ENCODE data around the gene ANKRD53.
A peak's percentile ranks its signal among the peaks of the same experiment; 100 is the strongest.

Gene ANKRD53

GRCh38 chr2:70954886-70955285 lies 23.5 kb upstream of the ANKRD53 start:
- no peak overlapping the region for H3K14ac ChIP-seq (ENCODE audit: low read length)
- H2AFZ ChIP-seq (ENCODE audit: low read length), result no peak overlapping the region
- H2BK5ac ChIP-seq (ENCODE audit: low read length), result no peak overlapping the region
- H3K27me3 ChIP-seq (ENCODE audit: control insufficient read depth in 3 of 3, insufficient read depth in 3 of 3, low read depth in 1 of 3, low read length in 3 of 3), result peaks cover 0 to 7% (median 0%) of the 10 kb centered on the region in 3 experiments
- peak overlapping the region; percentile 55 for H3K23ac ChIP-seq (ENCODE audit: low read depth, low read length, poor library complexity)
- H4K8ac ChIP-seq (ENCODE audit: low read depth, low read length), result no peak overlapping the region
- no peak overlapping the region for H2BK120ac ChIP-seq (ENCODE audit: low read depth, low read length)
- no peak overlapping the region for H3K18ac ChIP-seq (ENCODE audit: low read length)
- no peak overlapping the region for H3K4ac ChIP-seq (ENCODE audit: low read length)
- H3K4me1 ChIP-seq (ENCODE audit: control insufficient read depth in 2 of 2, insufficient read depth in 1 of 2, low read depth in 1 of 2, low read length in 2 of 2), result no peaks in the 10 kb centered on the region
- no peak overlapping the region for H2AK5ac ChIP-seq (ENCODE audit: low read depth, low read length)
- H3K4me2 ChIP-seq (ENCODE audit: insufficient read depth, low read length, poor library complexity, severe bottlenecking), result no peak overlapping the region
- H3K27ac ChIP-seq (replicated peaks; ENCODE audit: low read length), result no peak overlapping the region
- H3K4me3 ChIP-seq (ENCODE audit: low read length in 2 of 2), result no peak overlapping the region
- no peaks in the 10 kb centered on the region for H3K9me3 ChIP-seq (replicated peaks in 1 of 2; ENCODE audit: control insufficient read depth in 2 of 2, insufficient read depth in 1 of 2, low read depth in 1 of 2, low read length in 2 of 2)
- H3K9ac ChIP-seq (ENCODE audit: low read depth, low read length, poor library complexity), result no peak overlapping the region
- WGBS, 2 donors (ENCODE audit: extremely low coverage in 2 of 2, insufficient read length in 2 of 2, insufficient replicate concordance in 1 of 2), result no CpG with 5 or more reads among the region's 7 CpGs
- no peak for DNase-seq (ENCODE audit: low spot score)
- no peak overlapping the region for H4K91ac ChIP-seq (ENCODE audit: low read depth, low read length, poor library complexity)
- no peak overlapping the region for H2BK15ac ChIP-seq (ENCODE audit: low read length)
- no peaks in the 10 kb centered on the region for H3K79me1 ChIP-seq (ENCODE audit: low read depth, low read length)
- H2BK12ac ChIP-seq (ENCODE audit: low read length), result no peak overlapping the region
- peaks cover 0 to 2% of the 10 kb centered on the region in 2 donors for H3K36me3 ChIP-seq (replicated peaks in 1 of 2; ENCODE audit: control insufficient read depth in 2 of 2, insufficient read depth in 2 of 2, low read length in 2 of 2)

GRCh38 chr2:70956141-70956540 lies 22.3 kb upstream of the ANKRD53 start:
- H3K79me1 ChIP-seq (ENCODE audit: low read depth, low read length), result no peaks in the 10 kb centered on the region
- H4K91ac ChIP-seq (ENCODE audit: low read depth, low read length, poor library complexity), result no peak overlapping the region
- no peak overlapping the region for H3K18ac ChIP-seq (ENCODE audit: low read length)
- H3K4me1 ChIP-seq (ENCODE audit: control insufficient read depth in 2 of 2, insufficient read depth in 1 of 2, low read depth in 1 of 2, low read length in 2 of 2), result no peaks in the 10 kb centered on the region
- no peak overlapping the region for H3K4me2 ChIP-seq (ENCODE audit: insufficient read depth, low read length, poor library complexity, severe bottlenecking)
- no peak overlapping the region for H2BK15ac ChIP-seq (ENCODE audit: low read length)
- peaks cover 0 to 7% (median 0%) of the 10 kb centered on the region in 3 experiments for H3K27me3 ChIP-seq (ENCODE audit: control insufficient read depth in 3 of 3, insufficient read depth in 3 of 3, low read depth in 1 of 3, low read length in 3 of 3)
- no peak overlapping the region for H3K4me3 ChIP-seq (ENCODE audit: low read length in 2 of 2)
- no peak overlapping the region for H2AFZ ChIP-seq (ENCODE audit: low read length)
- H2AK5ac ChIP-seq (ENCODE audit: low read depth, low read length), result no peak overlapping the region
- no peak overlapping the region for H2BK5ac ChIP-seq (ENCODE audit: low read length)
- no peak overlapping the region for H2BK12ac ChIP-seq (ENCODE audit: low read length)
- H3K23ac ChIP-seq (ENCODE audit: low read depth, low read length, poor library complexity), result no peak overlapping the region
- no peak overlapping the region for H3K4ac ChIP-seq (ENCODE audit: low read length)
- H3K9me3 ChIP-seq (replicated peaks in 1 of 2; ENCODE audit: control insufficient read depth in 2 of 2, insufficient read depth in 1 of 2, low read depth in 1 of 2, low read length in 2 of 2), result no peaks in the 10 kb centered on the region
- no peak for DNase-seq (ENCODE audit: low spot score)
- H3K36me3 ChIP-seq (replicated peaks in 1 of 2; ENCODE audit: control insufficient read depth in 2 of 2, insufficient read depth in 2 of 2, low read length in 2 of 2), result peaks cover 0 to 2% of the 10 kb centered on the region in 2 donors
- no peak overlapping the region for H3K9ac ChIP-seq (ENCODE audit: low read depth, low read length, poor library complexity)
- H4K8ac ChIP-seq (ENCODE audit: low read depth, low read length), result no peak overlapping the region
- no peak overlapping the region for H2BK120ac ChIP-seq (ENCODE audit: low read depth, low read length)
- no peak overlapping the region for H3K14ac ChIP-seq (ENCODE audit: low read length)
- no peak overlapping the region for H3K27ac ChIP-seq (replicated peaks; ENCODE audit: low read length)
- no CpG with 5 or more reads among the region's 2 CpGs for WGBS, 2 donors (ENCODE audit: extremely low coverage in 2 of 2, insufficient read length in 2 of 2, insufficient replicate concordance in 1 of 2)

GRCh38 chr2:70957798-70958197 lies 20.6 kb upstream of the ANKRD53 start:
- Histone ChIP-seq H3K4me1 (ENCODE audit: control insufficient read depth in 2 of 2, insufficient read depth in 1 of 2, low read depth in 1 of 2, low read length in 2 of 2) (no peaks in the 10 kb centered on the region), H3K79me1 (ENCODE audit: low read depth, low read length) (no peaks in the 10 kb centered on the region), H2AK5ac (ENCODE audit: low read depth, low read length) (no peak overlapping the region), H3K4ac (ENCODE audit: low read length) (no peak overlapping the region), H3K27me3 (ENCODE audit: control insufficient read depth in 3 of 3, insufficient read depth in 3 of 3, low read depth in 1 of 3, low read length in 3 of 3) (peaks cover 0 to 7% (median 0%) of the 10 kb centered on the region in 3 experiments), H3K18ac (ENCODE audit: low read length) (no peak overlapping the region), H4K91ac (ENCODE audit: low read depth, low read length, poor library complexity) (no peak overlapping the region), H3K23ac (ENCODE audit: low read depth, low read length, poor library complexity) (no peak overlapping the region), H2BK15ac (ENCODE audit: low read length) (no peak overlapping the region), H2BK120ac (ENCODE audit: low read depth, low read length) (no peak overlapping the region), H2BK12ac (ENCODE audit: low read length) (no peak overlapping the region), H3K9ac (ENCODE audit: low read depth, low read length, poor library complexity) (no peak overlapping the region), H3K27ac (replicated peaks; ENCODE audit: low read length) (no peak overlapping the region), H3K36me3 (replicated peaks in 1 of 2; ENCODE audit: control insufficient read depth in 2 of 2, insufficient read depth in 2 of 2, low read length in 2 of 2) (peaks cover 0 to 2% of the 10 kb centered on the region in 2 donors), H4K8ac (ENCODE audit: low read depth, low read length) (no peak overlapping the region), H2BK5ac (ENCODE audit: low read length) (no peak overlapping the region), H3K9me3 (replicated peaks in 1 of 2; ENCODE audit: control insufficient read depth in 2 of 2, insufficient read depth in 1 of 2, low read depth in 1 of 2, low read length in 2 of 2) (no peaks in the 10 kb centered on the region), H2AFZ (ENCODE audit: low read length) (no peak overlapping the region), H3K4me2 (ENCODE audit: insufficient read depth, low read length, poor library complexity, severe bottlenecking) (no peak overlapping the region), H3K4me3 (ENCODE audit: low read length in 2 of 2) (no peak overlapping the region), H3K14ac (ENCODE audit: low read length) (no peak overlapping the region)
- no peak for DNase-seq (ENCODE audit: low spot score)
- WGBS, 2 donors (ENCODE audit: extremely low coverage in 2 of 2, insufficient read length in 2 of 2, insufficient replicate concordance in 1 of 2), result no CpG with 5 or more reads among the region's 6 CpGs

- Histone ChIP-seq H4K91ac (ENCODE audit: low read depth, low read length, poor library complexity) (no peak overlapping the region), H3K14ac (ENCODE audit: low read length) (no peak overlapping the region), H3K18ac (ENCODE audit: low read length) (no peak overlapping the region), H3K4ac (ENCODE audit: low read length) (no peak overlapping the region), H3K79me1 (ENCODE audit: low read depth, low read length) (no peaks in the 10 kb centered on the region), H2BK5ac (ENCODE audit: low read length) (no peak overlapping the region), H2BK12ac (ENCODE audit: low read length) (no peak overlapping the region), H3K4me2 (ENCODE audit: insufficient read depth, low read length, poor library complexity, severe bottlenecking) (no peak overlapping the region), H2AK5ac (ENCODE audit: low read depth, low read length) (no peak overlapping the region), H3K4me1 (ENCODE audit: control insufficient read depth in 2 of 2, insufficient read depth in 1 of 2, low read depth in 1 of 2, low read length in 2 of 2) (no peaks in the 10 kb centered on the region), H3K9me3 (replicated peaks in 1 of 2; ENCODE audit: control insufficient read depth in 2 of 2, insufficient read depth in 1 of 2, low read depth in 1 of 2, low read length in 2 of 2) (no peaks in the 10 kb centered on the region), H3K23ac (ENCODE audit: low read depth, low read length, poor library complexity) (no peak overlapping the region), H3K4me3 (ENCODE audit: low read length in 2 of 2) (no peak overlapping the region), H3K36me3 (replicated peaks in 1 of 2; ENCODE audit: control insufficient read depth in 2 of 2, insufficient read depth in 2 of 2, low read length in 2 of 2) (peaks cover 0 to 2% of the 10 kb centered on the region in 2 donors), H2BK15ac (ENCODE audit: low read length) (no peak overlapping the region), H3K27me3 (ENCODE audit: control insufficient read depth in 3 of 3, insufficient read depth in 3 of 3, low read depth in 1 of 3, low read length in 3 of 3) (peaks cover 0 to 14% (median 2%) of the 10 kb centered on the region in 3 experiments), H3K9ac (ENCODE audit: low read depth, low read length, poor library complexity) (no peak overlapping the region), H3K27ac (replicated peaks; ENCODE audit: low read length) (no peak overlapping the region), H2AFZ (ENCODE audit: low read length) (no peak overlapping the region), H2BK120ac (ENCODE audit: low read depth, low read length) (no peak overlapping the region), H4K8ac (ENCODE audit: low read depth, low read length) (no peak overlapping the region)
- DNase-seq (ENCODE audit: low spot score), result no peak
- no CpG with 5 or more reads among the region's 6 CpGs for WGBS, 2 donors (ENCODE audit: extremely low coverage in 2 of 2, insufficient read length in 2 of 2, insufficient replicate concordance in 1 of 2)
Observed at GRCh38 chr2:70958759-70959158, 19.7 kb upstream of the ANKRD53 start.

Measured in neuronal stem cell (in vitro differentiated cells).